GM15510 (cell line): Measurements from ENCODE around the gene VSTM5.

ENCODE experiments used
- POLR2A ChIP-seq: IDR thresholded peaks from 3 replicates; pipeline ENCODE4 v1.6.1; 2011; ENCODE audit warnings: borderline replicate concordance; ENCODE audit not compliant: insufficient read length; ENCODE audit errors: extremely low read depth

Gene VSTM5

DNA sequence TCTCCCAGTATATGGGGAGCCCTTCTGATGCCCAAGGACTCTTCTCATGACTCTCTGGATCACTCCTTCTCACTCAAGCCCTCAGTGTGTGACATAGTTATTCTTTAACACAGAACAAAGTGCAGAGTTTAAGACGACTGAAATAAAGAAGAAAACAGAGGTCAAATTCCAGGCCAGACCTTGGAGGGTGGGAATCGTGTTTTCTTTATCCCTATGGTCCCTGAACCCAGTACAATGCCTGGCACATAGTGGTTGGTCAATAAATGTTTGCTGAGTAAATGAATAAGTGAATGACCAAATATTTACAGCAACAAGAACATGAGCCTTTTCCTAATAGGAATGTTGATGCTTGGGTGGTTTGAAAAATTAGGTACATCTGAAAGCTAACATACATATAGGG is 28.8 kb downstream of the VSTM5 start:
- no peak for TF ChIP-seq POLR2A

- no peak for TF ChIP-seq POLR2A
These were observed 29.6 kb downstream of the VSTM5 start for GRCh38 chr11:93820847-93821246.

GRCh38 chr11:93819966-93820695 is 30.3 kb downstream of the VSTM5 start:
- no peak for TF ChIP-seq POLR2A

- no peak for TF ChIP-seq POLR2A
These were observed 32.7 kb downstream of the VSTM5 start for GRCh38 chr11:93817426-93818348.

- TF ChIP-seq POLR2A = no peak
These were observed 35.3 kb downstream of the VSTM5 start for GRCh38 chr11:93814966-93815633.

- TF ChIP-seq POLR2A = no peak
These were observed 36.4 kb downstream of the VSTM5 start for GRCh38 chr11:93813974-93814373.

- TF ChIP-seq POLR2A = no peak
These were observed 42.4 kb downstream of the VSTM5 start for GRCh38 chr11:93807980-93808379.

- TF ChIP-seq POLR2A = no peak
These were observed 45.5 kb downstream of the VSTM5 start for GRCh38 chr11:93804879-93805278.

- no peak for TF ChIP-seq POLR2A
These were observed 49.1 kb downstream of the VSTM5 start for GRCh38 chr11:93801366-93801765.

- no peak for TF ChIP-seq POLR2A
These were observed 53.8 kb downstream of the VSTM5 start for GRCh38 chr11:93796441-93797231.

GRCh38 chr11:93791493-93791892 is 58.9 kb downstream of the VSTM5 start:
- TF ChIP-seq POLR2A = no peak

- no peak for TF ChIP-seq POLR2A
These were observed 65.5 kb downstream of the VSTM5 start for GRCh38 chr11:93784935-93785360.

GRCh38 chr11:93784145-93784934 is 66.1 kb downstream of the VSTM5 start, which contains the start of gene MED17:
Gene MED17, plus strand, starts transcription at chr11:93784282. Its CDS starts 232 bp downstream, at chr11:93784514.
- peak; percentile 69 for TF ChIP-seq POLR2A
